Measurements from ENCODE around the gene MEGF6.

Gene MEGF6

DNA sequence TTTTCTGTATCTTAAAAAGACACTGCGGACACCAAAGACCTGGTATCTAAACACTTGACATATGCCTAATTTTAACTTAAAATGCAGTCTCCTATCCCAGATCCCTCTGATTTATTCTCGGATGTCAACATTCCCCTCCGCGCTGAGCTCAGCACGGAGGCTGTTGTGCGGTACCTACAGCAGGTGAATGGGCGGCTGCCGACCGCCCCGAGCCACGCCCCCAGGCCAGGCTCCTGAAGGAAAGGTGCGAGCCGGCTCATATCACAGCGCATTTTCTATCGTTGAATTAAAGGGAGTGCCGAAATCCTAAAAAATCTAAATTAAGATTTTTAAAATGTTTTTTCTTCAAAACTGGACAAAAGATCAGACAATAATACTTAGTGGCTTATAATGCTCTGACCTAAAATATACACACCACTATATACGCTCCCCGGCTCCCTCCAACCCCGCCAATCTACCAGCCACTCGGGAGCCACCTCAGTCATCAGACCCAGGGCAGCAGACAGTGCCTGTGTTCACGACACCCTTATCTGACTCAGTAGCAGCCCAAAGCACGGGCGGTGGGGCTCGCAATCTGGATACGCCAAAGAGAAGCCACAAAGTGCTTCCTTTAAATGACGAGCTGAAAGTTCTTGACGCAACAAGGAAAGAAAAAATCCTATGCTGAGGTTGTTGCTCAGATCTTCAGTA is 34.5 kb upstream of the MEGF6 start:
- DNase-seq = no peak

DNA sequence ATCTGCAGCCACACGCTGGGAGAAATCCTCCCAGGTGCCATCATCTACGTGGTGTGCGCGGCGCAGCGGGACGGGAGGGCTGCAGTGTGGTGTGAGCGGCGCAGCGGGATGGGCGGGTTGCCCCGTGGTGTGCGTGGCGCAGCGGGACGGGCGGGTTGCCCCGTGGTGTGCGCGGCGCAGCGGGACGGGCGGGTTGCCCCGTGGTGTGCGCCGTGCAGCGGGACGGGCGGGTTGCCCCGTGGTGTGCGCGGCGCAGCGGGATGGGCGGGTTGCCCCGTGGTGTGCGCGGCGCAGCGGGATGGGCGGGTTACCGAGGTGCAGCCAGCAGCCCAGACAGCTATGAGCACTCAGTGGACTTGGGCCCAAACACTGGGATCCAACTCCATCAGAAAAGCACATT is 33.9 kb upstream of the MEGF6 start:
- DNase-seq = no peak

- no peak for DNase-seq
Observed at GRCh38 chr1:3644273-3644672, 33.0 kb upstream of the MEGF6 start.

- DNase-seq = no peak
Observed at GRCh38 chr1:3642919-3643675, 31.8 kb upstream of the MEGF6 start.

GRCh38 chr1:3641816-3642215 is 30.5 kb upstream of the MEGF6 start:
- no peak for DNase-seq

GRCh38 chr1:3641046-3641760 is 29.9 kb upstream of the MEGF6 start:
- no peak for DNase-seq

- DNase-seq = no peak
Observed at GRCh38 chr1:3640121-3640837, 29.0 kb upstream of the MEGF6 start.

DNA sequence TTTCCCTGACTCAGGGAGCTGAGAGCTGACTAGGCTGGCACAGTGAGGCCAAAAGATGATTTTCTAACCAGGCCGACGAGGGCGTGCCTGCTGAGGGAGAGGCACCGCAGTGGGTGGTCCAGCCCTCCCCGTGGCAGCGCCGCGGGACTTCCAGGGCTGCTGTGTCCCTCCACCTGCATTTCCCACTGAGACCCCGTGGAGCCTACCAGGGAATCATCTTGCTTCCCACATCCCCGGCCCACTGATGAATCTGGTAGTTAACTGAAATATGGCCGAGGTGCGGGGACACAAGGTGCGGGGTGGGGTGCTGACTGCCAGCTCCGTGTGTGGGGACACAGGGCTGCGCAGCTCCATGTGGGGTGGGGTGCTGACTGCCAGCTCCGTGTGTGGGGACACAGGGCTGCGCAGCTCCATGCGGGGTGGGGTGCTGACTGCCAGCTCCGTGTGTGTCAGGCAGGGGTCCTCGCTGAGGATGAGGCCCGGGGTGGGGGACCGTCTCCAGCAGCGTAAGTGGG is 28.1 kb upstream of the MEGF6 start:
- DNase-seq = no peak

DNA sequence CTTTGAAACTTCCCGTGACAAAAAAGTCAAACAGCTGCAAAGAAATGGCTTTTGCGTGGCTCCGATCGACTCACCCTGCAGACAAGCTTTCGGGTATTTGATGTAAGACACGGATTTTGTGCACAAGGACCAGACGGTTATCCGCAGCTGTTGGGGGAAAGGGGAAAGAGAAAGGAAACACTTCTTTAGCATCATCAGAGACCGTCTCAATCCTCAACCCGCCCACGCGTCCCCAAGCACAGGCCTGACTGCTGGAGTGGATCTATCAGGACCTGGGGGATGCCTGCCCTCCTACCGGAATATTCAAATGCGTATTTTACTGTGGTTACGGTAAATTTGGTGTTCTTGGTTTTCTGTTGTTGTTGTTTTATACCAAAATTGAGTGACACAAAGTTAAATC is 27.4 kb upstream of the MEGF6 start:
- no peak for DNase-seq

- no peak for DNase-seq
Observed at GRCh38 chr1:3638027-3638426, 26.7 kb upstream of the MEGF6 start.

GRCh38 chr1:3636531-3636930 is 25.2 kb upstream of the MEGF6 start:
- no peak for DNase-seq

- DNase-seq = no peak
Observed at GRCh38 chr1:3636080-3636479, 24.8 kb upstream of the MEGF6 start.

DNA sequence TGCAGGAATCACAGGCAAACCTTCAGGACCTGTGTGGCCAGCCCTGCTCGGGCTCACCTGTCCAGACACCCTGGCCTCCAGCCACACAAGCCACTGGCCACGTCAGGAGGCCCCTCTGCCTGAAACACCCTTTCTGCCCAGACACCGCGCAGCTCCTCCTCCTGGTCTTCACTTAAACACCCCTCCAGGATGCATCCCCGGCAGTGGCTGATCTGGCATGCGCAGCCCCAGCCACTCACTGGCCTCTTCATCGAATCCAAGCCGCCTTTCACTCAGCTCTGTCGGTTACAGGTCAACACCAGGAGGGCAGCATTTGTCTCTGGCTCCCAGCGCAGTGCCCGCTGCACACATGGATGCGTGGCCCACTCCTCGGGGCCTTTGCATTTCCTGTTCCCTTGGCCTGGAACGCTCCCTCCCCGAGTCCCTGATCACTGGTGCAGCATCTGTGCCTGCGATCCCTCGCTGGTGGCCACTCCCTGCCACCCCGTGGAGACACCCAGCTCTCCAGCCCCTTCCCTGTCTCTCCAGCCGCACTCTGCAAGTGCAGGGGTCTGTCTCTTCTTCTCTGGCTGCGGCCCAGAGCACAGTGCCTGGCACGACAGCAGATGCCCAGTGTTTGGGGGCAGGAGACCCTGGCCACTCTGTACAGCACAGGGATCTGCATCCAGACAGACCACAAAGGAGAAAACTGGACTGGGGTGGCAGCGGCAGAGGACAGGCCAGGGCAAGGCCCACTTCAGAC is 22.9 kb upstream of the MEGF6 start:
- DNase-seq = no peak

GRCh38 chr1:3633344-3634058 is 22.2 kb upstream of the MEGF6 start:
- DNase-seq = no peak

- DNase-seq = no peak
Observed at GRCh38 chr1:3632716-3633343, 21.5 kb upstream of the MEGF6 start.

- DNase-seq = no peak
Observed at GRCh38 chr1:3632298-3632697, 21.0 kb upstream of the MEGF6 start.

DNA sequence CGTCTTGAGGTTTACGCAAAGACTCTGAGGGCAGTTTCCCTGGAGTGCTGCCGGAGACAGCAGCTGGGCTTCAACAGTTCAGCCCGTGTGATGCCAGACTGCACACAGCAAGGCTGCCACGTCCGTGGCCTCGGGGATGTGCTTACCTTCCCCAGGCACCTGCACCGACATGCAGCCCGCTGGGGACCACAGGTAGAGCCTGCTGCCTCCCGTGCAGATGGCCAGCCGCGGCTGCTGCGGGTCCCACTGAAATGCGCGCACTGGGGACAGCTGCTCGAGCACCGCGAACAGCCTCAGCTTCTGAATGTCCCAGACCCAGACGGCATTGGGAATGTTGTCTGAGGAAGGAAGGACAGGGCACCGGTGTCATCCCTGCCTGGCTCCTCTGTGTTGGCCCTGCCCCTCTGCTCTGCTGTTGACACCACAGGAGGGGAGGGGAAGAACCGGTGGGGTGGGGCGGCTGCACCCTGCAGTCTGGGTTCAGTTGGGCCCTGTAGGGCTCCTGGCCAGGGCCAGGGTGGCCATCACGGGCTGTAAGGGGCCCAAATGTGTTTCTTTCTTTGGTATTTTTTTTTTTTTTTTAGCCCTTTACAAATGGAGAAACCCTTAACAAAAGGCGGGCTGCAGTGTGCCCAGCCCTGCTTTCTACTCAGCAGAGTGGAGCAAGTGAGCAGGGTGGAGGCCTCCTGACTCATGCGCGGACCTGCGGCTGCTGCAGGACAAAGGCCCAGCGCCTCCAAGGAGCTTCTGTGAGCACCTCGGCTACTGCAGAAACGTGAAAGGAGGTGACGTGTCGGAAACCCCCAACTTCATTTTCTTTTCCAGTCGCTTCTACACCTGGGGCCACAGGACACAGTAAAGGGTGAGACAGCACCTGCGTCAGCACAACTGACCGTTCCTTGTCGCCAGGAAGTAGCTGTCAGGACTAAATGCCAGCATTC is 20.3 kb upstream of the MEGF6 start:
- DNase-seq = no peak

DNA sequence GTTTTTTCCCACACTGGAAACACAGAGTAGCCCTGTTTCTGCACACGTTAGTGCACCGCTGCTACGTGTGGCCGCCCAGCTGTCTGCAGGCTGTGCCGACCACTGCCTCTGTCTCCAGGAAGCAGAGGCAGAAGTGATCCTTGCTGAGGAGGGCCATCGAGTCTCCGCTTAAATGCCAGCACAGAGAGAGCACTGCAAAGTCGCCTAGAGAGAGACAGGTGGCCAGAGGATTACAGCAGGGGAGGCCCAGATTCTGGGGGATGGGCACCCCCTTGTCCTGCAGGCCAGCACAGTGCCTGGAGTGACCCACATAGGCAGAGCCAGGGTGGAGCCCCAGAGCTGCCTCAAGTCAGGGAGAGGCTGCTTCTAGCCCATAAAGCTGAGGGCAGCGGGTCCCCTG is 19.6 kb upstream of the MEGF6 start:
- DNase-seq = no peak

- DNase-seq = no peak
Observed at GRCh38 chr1:3630161-3630611, 18.9 kb upstream of the MEGF6 start.

Data from OCI-M1 (cell line).